Natural killer cell (primary cell): Measurements from ENCODE around the gene EDC4. TPM values are rescaled to one million over a fixed set of nuclear protein-coding genes. Genes with fewer than 3 reads are reported as not detected.

Experiments used
- ATAC-seq, 3 donors: fragments of 150-1000 bp in 2 of 3; fragments of 200-7000 bp in 1 of 3; cut with Tn5 transposase; 1 replicate in 1 of 3; 2 replicates in 2 of 3; pipeline ENCODE4 v1.10.0; 2021; ENCODE audit warnings: mild to moderate bottlenecking in 2 of 3, moderate library complexity in 2 of 3
- DNase-seq, 2 donors: peaks; one replicate each; pipeline versions ENCODE4 v3.0.0 to v3.0.0-alpha.2; 2013 to 2021; ENCODE audit warnings: mixed read lengths in 1 of 2
- H3K27ac ChIP-seq: one replicate; pipeline ENCODE4 v1.5.1; 2013; ENCODE audit warnings: mild to moderate bottlenecking, low read length
- H3K27me3 ChIP-seq: one replicate; pipeline ENCODE4 v1.6.1; 2013; ENCODE audit warnings: low read length; ENCODE audit not compliant: control insufficient read depth, insufficient read depth
- H3K36me3 ChIP-seq: one replicate; pipeline ENCODE4 v1.6.1; 2013; ENCODE audit warnings: low read length; ENCODE audit not compliant: control insufficient read depth, insufficient read depth
- H3K4me1 ChIP-seq: one replicate; pipeline ENCODE4 v1.6.1; 2013; ENCODE audit warnings: low read length; ENCODE audit not compliant: control insufficient read depth, insufficient read depth
- H3K4me3 ChIP-seq: one replicate; pipeline ENCODE4 v1.5.1; 2013; ENCODE audit warnings: low read length
- H3K9me3 ChIP-seq: one replicate; pipeline ENCODE4 v1.6.1; 2013; ENCODE audit warnings: low read length; ENCODE audit not compliant: control insufficient read depth, insufficient read depth
- H3K27ac Mint-ChIP-seq, 2 donors: one replicate each; pipeline ENCODE4 v1.8.0; 2022; ENCODE audit warnings: mild to moderate bottlenecking in 2 of 2, mixed read lengths in 2 of 2, moderate library complexity in 1 of 2
- H3K27me3 Mint-ChIP-seq, 2 donors: one replicate each; pipeline ENCODE4 v1.8.0; 2022; ENCODE audit warnings: low read depth in 2 of 2, mixed read lengths in 2 of 2
- H3K36me3 Mint-ChIP-seq: one replicate; pipeline ENCODE4 v1.8.0; 2022; ENCODE audit warnings: mixed read lengths
- H3K4me1 Mint-ChIP-seq, 2 donors: one replicate each; pipeline ENCODE4 v1.8.0; 2022; ENCODE audit warnings: mixed read lengths in 2 of 2
- H3K4me3 Mint-ChIP-seq: one replicate; pipeline ENCODE4 v1.8.0; 2022; ENCODE audit warnings: mild to moderate bottlenecking, moderate library complexity, mixed read lengths
- H3K9me3 Mint-ChIP-seq, 2 donors: one replicate each; pipeline ENCODE4 v1.8.0; 2022; ENCODE audit warnings: mixed read lengths in 2 of 2
- CTCF ChIP-seq: fragments of 200-600 bp; IDR thresholded peaks from one replicate; pipeline ENCODE4 v1.8.0; 2022; ENCODE audit warnings: antibody characterized with exemption
- WGBS: methylation state at CpG from one replicate; pipeline ENCODE4 v1.1.7; 2013; ENCODE audit warnings: missing lambda C conversion rate; ENCODE audit not compliant: insufficient coverage; 5-methylcytosine and 5-hydroxymethylcytosine counted together
- intact Hi-C: fragments of 100-400 bp; cut with micrococcal nuclease; formaldehyde crosslinking; loops from one replicate; pipeline ENCODE4 v1.14.2; 2022
- total RNA-seq, 4 donors: library from RNA; stranded (reverse); fragments of 120-200 nt in 1 of 4; gene quantifications; one replicate each; pipeline versions ENCODE4 v1.2.3 to v1.2.4, GENCODE V29; 2013 to 2022

The EDC4 gene
- total RNA-seq, 3 donors from 2014 or later (not counting 1 experiment from before 2014, with no cell fraction given) = 91.9 to 111 (median 105) TPM

GRCh38 chr16:67871256-67871655 lies 1.6 kb upstream of the EDC4 start:
- H3K4me3 ChIP-seq = no peak overlapping the region
- H3K4me1 ChIP-seq = peaks cover 24% of the 10 kb centered on the region
- H3K9me3 ChIP-seq = no peaks in the 10 kb centered on the region
- ATAC-seq = no peak
- Mint-ChIP-seq H3K4me1 (peaks cover 27 to 37% of the 10 kb centered on the region in 2 donors), H3K36me3 (no peaks in the 10 kb centered on the region), H3K27ac (peak overlapping the region; percentile 90), H3K9me3 (no peaks in the 10 kb centered on the region), H3K4me3 (no peak overlapping the region), H3K27me3 (no peaks in the 10 kb centered on the region)
- 92% methylated on average over 3 of the region's 3 CpGs for WGBS
- no peak for DNase-seq
- no peak overlapping the region for H3K27ac ChIP-seq
- no peaks in the 10 kb centered on the region for H3K27me3 ChIP-seq
- no peak for TF ChIP-seq CTCF
- intact Hi-C loops = no loop called here
- H3K36me3 ChIP-seq = peaks cover 13% of the 10 kb centered on the region

GRCh38 chr16:67872131-67872630 lies 671 bp upstream of the EDC4 start:
- WGBS = 73% methylated on average over 2 of the region's 2 CpGs
- no peak for TF ChIP-seq CTCF
- Histone ChIP-seq H3K27me3 (no peaks in the 10 kb centered on the region), H3K4me3 (peak overlapping the region; percentile 89), H3K36me3 (peaks cover 22% of the 10 kb centered on the region), H3K4me1 (peaks cover 24% of the 10 kb centered on the region), H3K9me3 (no peaks in the 10 kb centered on the region), H3K27ac (peak overlapping the region; percentile 86)
- Mint-ChIP-seq H3K9me3 (no peaks in the 10 kb centered on the region), H3K27ac (peak overlapping the region; percentile 90), H3K27me3 (no peaks in the 10 kb centered on the region), H3K4me3 (peak overlapping the region; percentile 92), H3K4me1 (peaks cover 27 to 37% of the 10 kb centered on the region in 2 donors), H3K36me3 (no peaks in the 10 kb centered on the region)
- intact Hi-C loops = loop anchor here (2.0 kb wide), 2 partner anchors 21 to 25 kb away; partner anchors contain the start of genes CENPT, NUTF2 and PSKH1
- DNase-seq (peak in 1 of 2 donors; percentile 28), ATAC-seq (no peak)

GRCh38 chr16:67873435-67874370 lies 851 bp downstream of the EDC4 start:
- intact Hi-C loops = loop anchor here (2.0 kb wide), 2 partner anchors 19 to 27 kb away; partner anchors contain the start of genes CENPT, NUTF2 and PSKH1
- Histone ChIP-seq H3K9me3 (no peaks in the 10 kb centered on the region), H3K4me3 (peak overlapping the region; percentile 89), H3K27me3 (no peaks in the 10 kb centered on the region), H3K27ac (peak overlapping the region; percentile 53), H3K36me3 (peaks cover 30% of the 10 kb centered on the region), H3K4me1 (peaks cover 24% of the 10 kb centered on the region)
- no peaks in the 10 kb centered on the region for H3K27me3 Mint-ChIP-seq
- DNase-seq (no peak), ATAC-seq (peak in 2 of 3 donors; percentile 1 to 3)
- H3K36me3 Mint-ChIP-seq = no peaks in the 10 kb centered on the region
- H3K27ac Mint-ChIP-seq = peak overlapping the region; percentile 90
- H3K9me3 Mint-ChIP-seq = no peaks in the 10 kb centered on the region
- TF ChIP-seq CTCF = no peak
- peaks cover 27 to 37% of the 10 kb centered on the region in 2 donors for H3K4me1 Mint-ChIP-seq
- WGBS = 14% methylated on average over 23 of the region's 23 CpGs
- H3K4me3 Mint-ChIP-seq = peak overlapping the region; percentile 92
